Measurements from ENCODE around the gene PRELP. TPM values are rescaled to one million over a fixed set of nuclear protein-coding genes. Genes with fewer than 3 reads are reported as not detected.

PRELP gene
- total and polyA plus RNA-seq, 10 of the 15 experiments (the other 5 are each of a cell fraction or from before 2014, with no cell fraction given), result 0.03 to 0.05 TPM; not detected in 8

DNA sequence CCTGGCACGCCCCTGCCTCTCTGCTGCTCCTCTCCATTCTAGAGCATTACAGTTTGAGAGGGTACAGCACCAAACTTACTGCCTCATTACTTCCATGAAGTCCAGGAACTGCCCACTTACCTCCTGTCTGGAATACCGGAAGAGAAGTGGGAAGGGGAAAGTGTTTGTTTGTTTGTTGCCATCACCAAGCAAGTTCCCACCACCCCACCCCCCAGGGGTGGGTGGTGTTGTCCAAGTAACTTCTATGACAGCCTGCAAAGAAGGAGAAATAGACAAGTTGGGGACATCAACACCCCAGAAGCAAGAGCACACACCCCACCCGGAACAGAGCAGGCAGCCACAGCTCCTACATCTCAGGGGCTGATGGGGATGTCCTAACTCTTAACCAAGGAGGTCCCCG, 36.3 kb downstream of the PRELP start:
- Histone ChIP-seq H3K4me2 (ENCODE audit: control insufficient read depth, insufficient read depth) (no peak overlapping the region), H3K79me2 (ENCODE audit: control insufficient read depth, insufficient read depth, low read length) (no peaks in the 10 kb centered on the region), H3K9me3 (replicated peaks; ENCODE audit: control insufficient read depth, insufficient read depth, low read length) (no peaks in the 10 kb centered on the region), H3K27ac (ENCODE audit: control insufficient read depth, insufficient read depth) (no peak overlapping the region), H3K4me1 (ENCODE audit: control insufficient read depth, insufficient read depth, low read length) (no peaks in the 10 kb centered on the region; the same call in 1 of the 2 replicates), H3K4me3 (no peak overlapping the region), H2AFZ (ENCODE audit: control insufficient read depth, low read depth, low read length) (no peak overlapping the region), H3K27me3 (replicated peaks in 1 of 2; ENCODE audit: control insufficient read depth in 2 of 2, insufficient read depth in 2 of 2, low read length in 1 of 2) (peaks cover 0 to 3% of the 10 kb centered on the region in 2 experiments; a peak in 1 of 4 replicates), H3K36me3 (ENCODE audit: control insufficient read depth in 2 of 2, insufficient read depth in 2 of 2, low read length in 1 of 2) (no peaks in the 10 kb centered on the region), H3K9ac (ENCODE audit: control insufficient read depth, insufficient read depth, low read length) (no peak overlapping the region), H4K20me1 (ENCODE audit: control insufficient read depth, insufficient read depth) (no peaks in the 10 kb centered on the region)
- intact Hi-C loops (cut with micrococcal nuclease; ENCODE audit: unreplicated experiment) (no loop called here), in situ Hi-C loops (cut with MboI) (no loop called here)
- 14% methylated on average over 4 of the region's 4 CpGs for WGBS (ENCODE audit: insufficient coverage, insufficient replicate concordance, low lambda C conversion rate, missing lambda C conversion rate)
- no TSS peak for BruUV-seq (replicated peaks)
- DNase-seq (ENCODE audit: low read depth, low spot score), result no peak
- no peak for FAIRE-seq
- CTCF ChIA-PET, result interaction anchor here (2.6 kb wide), 1 partner anchor 190 kb away, joined by 10 read pairs; no protein-coding TSS in a partner anchor
- RAD21 ChIA-PET (ENCODE audit: unreplicated experiment), result no interaction called here
- ATAC-seq, result no peak
- POLR2A ChIA-PET, result no interaction called here
- SMC1A ChIA-PET (ENCODE audit: uncharacterized antibody, unreplicated experiment), result no interaction called here
- TF ChIP-seq YBX1 (IDR thresholded peaks at IDR 0.05) (no peak), NFYA (IDR thresholded peaks at IDR 0.05; ENCODE audit: borderline replicate concordance, low read depth, low read length) (no peak), CEBPB (IDR thresholded peaks at IDR 0.05; ENCODE audit: borderline replicate concordance in 1 of 2, low read depth in 2 of 2, low read length in 2 of 2) (no peak), RBBP5 (conservative IDR thresholded peaks at IDR 0.05) (no peak), IKZF2 (IDR thresholded peaks at IDR 0.05) (no peak), ASH2L (IDR thresholded peaks at IDR 0.05; ENCODE audit: borderline replicate concordance, low read depth) (no peak), TCF12 (IDR thresholded peaks at IDR 0.05; ENCODE audit: low read depth, low read length) (no peak), CREB1 (IDR thresholded peaks at IDR 0.05; ENCODE audit: low read depth) (no peak), SRF (IDR thresholded peaks at IDR 0.05; ENCODE audit: low read depth in 2 of 2, low read length in 2 of 2) (no peak), SP1 (IDR thresholded peaks at IDR 0.05; ENCODE audit: low read depth, low read length) (no peak), POLR2AphosphoS5 (IDR thresholded peaks at IDR 0.05; ENCODE audit: low read length) (no peak)
- TF ChIP-seq, protein P1, sequence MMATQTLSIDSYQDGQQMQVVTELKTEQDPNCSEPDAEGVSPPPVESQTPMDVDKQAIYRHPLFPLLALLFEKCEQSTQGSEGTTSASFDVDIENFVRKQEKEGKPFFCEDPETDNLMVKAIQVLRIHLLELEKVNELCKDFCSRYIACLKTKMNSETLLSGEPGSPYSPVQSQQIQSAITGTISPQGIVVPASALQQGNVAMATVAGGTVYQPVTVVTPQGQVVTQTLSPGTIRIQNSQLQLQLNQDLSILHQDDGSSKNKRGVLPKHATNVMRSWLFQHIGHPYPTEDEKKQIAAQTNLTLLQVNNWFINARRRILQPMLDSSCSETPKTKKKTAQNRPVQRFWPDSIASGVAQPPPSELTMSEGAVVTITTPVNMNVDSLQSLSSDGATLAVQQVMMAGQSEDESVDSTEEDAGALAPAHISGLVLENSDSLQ (IDR thresholded peaks at IDR 0.05), result no peak
- TF ChIP-seq, protein P2, sequence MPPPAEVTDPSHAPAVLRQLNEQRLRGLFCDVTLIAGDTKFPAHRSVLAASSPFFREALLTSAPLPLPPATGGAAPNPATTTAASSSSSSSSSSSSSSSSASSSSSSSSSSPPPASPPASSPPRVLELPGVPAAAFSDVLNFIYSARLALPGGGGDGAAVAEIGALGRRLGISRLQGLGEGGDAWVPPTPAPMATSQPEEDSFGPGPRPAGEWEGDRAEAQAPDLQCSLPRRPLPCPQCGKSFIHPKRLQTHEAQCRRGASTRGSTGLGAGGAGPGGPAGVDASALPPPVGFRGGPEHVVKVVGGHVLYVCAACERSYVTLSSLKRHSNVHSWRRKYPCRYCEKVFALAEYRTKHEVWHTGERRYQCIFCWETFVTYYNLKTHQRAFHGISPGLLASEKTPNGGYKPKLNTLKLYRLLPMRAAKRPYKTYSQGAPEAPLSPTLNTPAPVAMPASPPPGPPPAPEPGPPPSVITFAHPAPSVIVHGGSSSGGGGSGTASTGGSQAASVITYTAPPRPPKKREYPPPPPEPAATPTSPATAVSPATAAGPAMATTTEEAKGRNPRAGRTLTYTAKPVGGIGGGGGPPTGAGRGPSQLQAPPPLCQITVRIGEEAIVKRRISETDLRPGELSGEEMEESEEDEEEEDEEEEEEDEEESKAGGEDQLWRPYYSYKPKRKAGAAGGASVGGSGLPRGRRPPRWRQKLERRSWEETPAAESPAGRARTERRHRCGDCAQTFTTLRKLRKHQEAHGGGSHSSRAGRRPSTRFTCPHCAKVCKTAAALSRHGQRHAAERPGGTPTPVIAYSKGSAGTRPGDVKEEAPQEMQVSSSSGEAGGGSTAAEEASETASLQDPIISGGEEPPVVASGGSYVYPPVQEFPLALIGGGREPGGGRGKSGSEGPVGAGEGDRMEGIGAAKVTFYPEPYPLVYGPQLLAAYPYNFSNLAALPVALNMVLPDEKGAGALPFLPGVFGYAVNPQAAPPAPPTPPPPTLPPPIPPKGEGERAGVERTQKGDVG (CRISPR knock-in tag; IDR thresholded peaks at IDR 0.05), result no peak
- TF ChIP-seq, protein P3, sequence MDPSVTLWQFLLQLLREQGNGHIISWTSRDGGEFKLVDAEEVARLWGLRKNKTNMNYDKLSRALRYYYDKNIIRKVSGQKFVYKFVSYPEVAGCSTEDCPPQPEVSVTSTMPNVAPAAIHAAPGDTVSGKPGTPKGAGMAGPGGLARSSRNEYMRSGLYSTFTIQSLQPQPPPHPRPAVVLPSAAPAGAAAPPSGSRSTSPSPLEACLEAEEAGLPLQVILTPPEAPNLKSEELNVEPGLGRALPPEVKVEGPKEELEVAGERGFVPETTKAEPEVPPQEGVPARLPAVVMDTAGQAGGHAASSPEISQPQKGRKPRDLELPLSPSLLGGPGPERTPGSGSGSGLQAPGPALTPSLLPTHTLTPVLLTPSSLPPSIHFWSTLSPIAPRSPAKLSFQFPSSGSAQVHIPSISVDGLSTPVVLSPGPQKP (IDR thresholded peaks at IDR 0.05; ENCODE audit: low read depth, low read length), result no peak
- TF ChIP-seq, protein P4, sequence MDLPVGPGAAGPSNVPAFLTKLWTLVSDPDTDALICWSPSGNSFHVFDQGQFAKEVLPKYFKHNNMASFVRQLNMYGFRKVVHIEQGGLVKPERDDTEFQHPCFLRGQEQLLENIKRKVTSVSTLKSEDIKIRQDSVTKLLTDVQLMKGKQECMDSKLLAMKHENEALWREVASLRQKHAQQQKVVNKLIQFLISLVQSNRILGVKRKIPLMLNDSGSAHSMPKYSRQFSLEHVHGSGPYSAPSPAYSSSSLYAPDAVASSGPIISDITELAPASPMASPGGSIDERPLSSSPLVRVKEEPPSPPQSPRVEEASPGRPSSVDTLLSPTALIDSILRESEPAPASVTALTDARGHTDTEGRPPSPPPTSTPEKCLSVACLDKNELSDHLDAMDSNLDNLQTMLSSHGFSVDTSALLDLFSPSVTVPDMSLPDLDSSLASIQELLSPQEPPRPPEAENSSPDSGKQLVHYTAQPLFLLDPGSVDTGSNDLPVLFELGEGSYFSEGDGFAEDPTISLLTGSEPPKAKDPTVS (IDR thresholded peaks at IDR 0.05; ENCODE audit: low read depth, low read length), result no peak
- TF ChIP-seq, protein P5, sequence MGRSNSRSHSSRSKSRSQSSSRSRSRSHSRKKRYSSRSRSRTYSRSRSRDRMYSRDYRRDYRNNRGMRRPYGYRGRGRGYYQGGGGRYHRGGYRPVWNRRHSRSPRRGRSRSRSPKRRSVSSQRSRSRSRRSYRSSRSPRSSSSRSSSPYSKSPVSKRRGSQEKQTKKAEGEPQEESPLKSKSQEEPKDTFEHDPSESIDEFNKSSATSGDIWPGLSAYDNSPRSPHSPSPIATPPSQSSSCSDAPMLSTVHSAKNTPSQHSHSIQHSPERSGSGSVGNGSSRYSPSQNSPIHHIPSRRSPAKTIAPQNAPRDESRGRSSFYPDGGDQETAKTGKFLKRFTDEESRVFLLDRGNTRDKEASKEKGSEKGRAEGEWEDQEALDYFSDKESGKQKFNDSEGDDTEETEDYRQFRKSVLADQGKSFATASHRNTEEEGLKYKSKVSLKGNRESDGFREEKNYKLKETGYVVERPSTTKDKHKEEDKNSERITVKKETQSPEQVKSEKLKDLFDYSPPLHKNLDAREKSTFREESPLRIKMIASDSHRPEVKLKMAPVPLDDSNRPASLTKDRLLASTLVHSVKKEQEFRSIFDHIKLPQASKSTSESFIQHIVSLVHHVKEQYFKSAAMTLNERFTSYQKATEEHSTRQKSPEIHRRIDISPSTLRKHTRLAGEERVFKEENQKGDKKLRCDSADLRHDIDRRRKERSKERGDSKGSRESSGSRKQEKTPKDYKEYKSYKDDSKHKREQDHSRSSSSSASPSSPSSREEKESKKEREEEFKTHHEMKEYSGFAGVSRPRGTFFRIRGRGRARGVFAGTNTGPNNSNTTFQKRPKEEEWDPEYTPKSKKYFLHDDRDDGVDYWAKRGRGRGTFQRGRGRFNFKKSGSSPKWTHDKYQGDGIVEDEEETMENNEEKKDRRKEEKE (IDR thresholded peaks at IDR 0.05), result no peak

Data from GM12878 (cell line).